OCI-LY7 (cell line): ENCODE results near the gene MADD.

Source experiments
- CTCF ChIP-seq: fragments of 200-600 bp; sonication (generic); conservative IDR thresholded peaks from 2 replicates; pipeline ENCODE4 v1.5.1; 2014; ENCODE audit warnings: mild to moderate bottlenecking, antibody characterized with exemption, low read length, moderate library complexity, mixed read lengths
- EZH2phosphoT487 ChIP-seq: fragments of 200-600 bp; sonication (generic); IDR thresholded peaks from 2 replicates; pipeline ENCODE4 v1.6.1; 2018; ENCODE audit warnings: low read depth, borderline replicate concordance, mild to moderate bottlenecking, mixed run types, antibody characterized with exemption, low read length, moderate library complexity, mixed read lengths

- TF ChIP-seq CTCF (no peak), EZH2phosphoT487 (no peak)
Measured at GRCh38 chr11:47264119-47264518, 5.8 kb upstream of the MADD start.
